ENCODE data around the gene GORASP1.
A peak's percentile ranks its signal among the peaks of the same experiment; 100 is the strongest.
"Not testable (repeated sequence)": the region's sequence is repeated elsewhere in the genome, so short reads cannot be mapped to it uniquely, and the experiment has no call there.

The GORASP1 gene

GRCh38 chr3:39075910-39076309, 31.5 kb downstream of the GORASP1 start:
- no peak for DNase-seq (ENCODE audit: low spot score)
- FAIRE-seq: no peak

GRCh38 chr3:39068556-39068955, 38.9 kb downstream of the GORASP1 start:
- DNase-seq (ENCODE audit: low spot score): no peak
- no peak for FAIRE-seq

- FAIRE-seq (no peak), DNase-seq (ENCODE audit: low spot score) (no peak)
These were observed 40.1 kb downstream of the GORASP1 start for GRCh38 chr3:39067286-39067685.

GRCh38 chr3:39065197-39065596, 42.2 kb downstream of the GORASP1 start:
- no peak for FAIRE-seq

GRCh38 chr3:39064646-39065045, 42.8 kb downstream of the GORASP1 start:
- peak; percentile 84 for FAIRE-seq

More at GRCh38 chr3:39065197-39065596, 42.2 kb downstream of the GORASP1 start:
- no peak for DNase-seq (ENCODE audit: low spot score)

GRCh38 chr3:39063143-39063542, 44.3 kb downstream of the GORASP1 start:
- no peak for FAIRE-seq

More at GRCh38 chr3:39064646-39065045, 42.8 kb downstream of the GORASP1 start:
- DNase-seq (ENCODE audit: low spot score): peak; percentile 30

GRCh38 chr3:39062180-39062579, 45.2 kb downstream of the GORASP1 start:
- FAIRE-seq: no peak
- no peak for DNase-seq (ENCODE audit: low spot score)

More at GRCh38 chr3:39063143-39063542, 44.3 kb downstream of the GORASP1 start:
- DNase-seq (ENCODE audit: low spot score): no peak

- DNase-seq (ENCODE audit: low spot score); FAIRE-seq: not testable (repeated sequence)
These were observed 46.2 kb downstream of the GORASP1 start for GRCh38 chr3:39061228-39061627.

GRCh38 chr3:39056151-39056550, 51.3 kb downstream of the GORASP1 start:
- no peak for FAIRE-seq
- DNase-seq (ENCODE audit: low spot score): no peak

- DNase-seq (ENCODE audit: low spot score): no peak
These were observed 53.7 kb downstream of the GORASP1 start for GRCh38 chr3:39053696-39054095.

GRCh38 chr3:39052583-39052982, 54.8 kb downstream of the GORASP1 start:
- FAIRE-seq (no peak), DNase-seq (ENCODE audit: low spot score) (no peak)

More at GRCh38 chr3:39053696-39054095, 53.7 kb downstream of the GORASP1 start:
- FAIRE-seq: no peak

- DNase-seq (ENCODE audit: low spot score) (peak; percentile 57), FAIRE-seq (no peak)
These were observed 55.5 kb downstream of the GORASP1 start, which contains the start of the genes SCN11A and WDR48 for GRCh38 chr3:39051649-39052561. Gene SCN11A (minus strand): TSS chr3:39051944. CDS start chr3:38950362, 101,582 bp downstream. Gene WDR48 (plus strand): TSS chr3:39052016. CDS start chr3:39052026, 10 bp downstream.

GRCh38 chr3:39050029-39050428, 57.4 kb downstream of the GORASP1 start:
- DNase-seq (ENCODE audit: low spot score) (no peak), FAIRE-seq (no peak)

Measured in RCC 7860 (cell line).